Natural killer cell (primary cell): Measurements from ENCODE around the gene SENP6. TPM values are rescaled to one million over a fixed set of nuclear protein-coding genes. Genes with fewer than 3 reads are reported as not detected.

Experiments used
- ATAC-seq, 3 donors: fragments of 150-1000 bp in 2 of 3; fragments of 200-7000 bp in 1 of 3; cut with Tn5 transposase; 1 replicate in 1 of 3; 2 replicates in 2 of 3; pipeline ENCODE4 v1.10.0; 2021; ENCODE audit warnings: mild to moderate bottlenecking in 2 of 3, moderate library complexity in 2 of 3
- DNase-seq, 2 donors: peaks; one replicate each; pipeline versions ENCODE4 v3.0.0 to v3.0.0-alpha.2; 2013 to 2021; ENCODE audit warnings: mixed read lengths in 1 of 2
- H3K27ac ChIP-seq: one replicate; pipeline ENCODE4 v1.5.1; 2013; ENCODE audit warnings: mild to moderate bottlenecking, low read length
- H3K27me3 ChIP-seq: one replicate; pipeline ENCODE4 v1.6.1; 2013; ENCODE audit warnings: low read length; ENCODE audit not compliant: control insufficient read depth, insufficient read depth
- H3K36me3 ChIP-seq: one replicate; pipeline ENCODE4 v1.6.1; 2013; ENCODE audit warnings: low read length; ENCODE audit not compliant: control insufficient read depth, insufficient read depth
- H3K4me1 ChIP-seq: one replicate; pipeline ENCODE4 v1.6.1; 2013; ENCODE audit warnings: low read length; ENCODE audit not compliant: control insufficient read depth, insufficient read depth
- H3K4me3 ChIP-seq: one replicate; pipeline ENCODE4 v1.5.1; 2013; ENCODE audit warnings: low read length
- H3K9me3 ChIP-seq: one replicate; pipeline ENCODE4 v1.6.1; 2013; ENCODE audit warnings: low read length; ENCODE audit not compliant: control insufficient read depth, insufficient read depth
- H3K27ac Mint-ChIP-seq, 2 donors: one replicate each; pipeline ENCODE4 v1.8.0; 2022; ENCODE audit warnings: mild to moderate bottlenecking in 2 of 2, mixed read lengths in 2 of 2, moderate library complexity in 1 of 2
- H3K27me3 Mint-ChIP-seq, 2 donors: one replicate each; pipeline ENCODE4 v1.8.0; 2022; ENCODE audit warnings: low read depth in 2 of 2, mixed read lengths in 2 of 2
- H3K36me3 Mint-ChIP-seq: one replicate; pipeline ENCODE4 v1.8.0; 2022; ENCODE audit warnings: mixed read lengths
- H3K4me1 Mint-ChIP-seq, 2 donors: one replicate each; pipeline ENCODE4 v1.8.0; 2022; ENCODE audit warnings: mixed read lengths in 2 of 2
- H3K4me3 Mint-ChIP-seq: one replicate; pipeline ENCODE4 v1.8.0; 2022; ENCODE audit warnings: mild to moderate bottlenecking, moderate library complexity, mixed read lengths
- H3K9me3 Mint-ChIP-seq, 2 donors: one replicate each; pipeline ENCODE4 v1.8.0; 2022; ENCODE audit warnings: mixed read lengths in 2 of 2
- WGBS: methylation state at CpG from one replicate; pipeline ENCODE4 v1.1.7; 2013; ENCODE audit warnings: missing lambda C conversion rate; ENCODE audit not compliant: insufficient coverage; 5-methylcytosine and 5-hydroxymethylcytosine counted together
- intact Hi-C: fragments of 100-400 bp; cut with micrococcal nuclease; formaldehyde crosslinking; loops from one replicate; pipeline ENCODE4 v1.14.2; 2022
- total RNA-seq, 4 donors: library from RNA; stranded (reverse); fragments of 120-200 nt in 1 of 4; gene quantifications; one replicate each; pipeline versions ENCODE4 v1.2.3 to v1.2.4, GENCODE V29; 2013 to 2022
- TF ChIP-seq, protein P1 (sequence below): fragments of 200-600 bp; IDR thresholded peaks from one replicate; pipeline ENCODE4 v1.8.0; 2022; ENCODE audit warnings: antibody characterized with exemption

The SENP6 gene
- total RNA-seq, 3 donors from 2014 or later (not counting 1 experiment from before 2014, with no cell fraction given): 102 to 117 (median 108) TPM

- WGBS: 96% methylated on average over 5 of the region's 5 CpGs
- TF ChIP-seq, protein P1, sequence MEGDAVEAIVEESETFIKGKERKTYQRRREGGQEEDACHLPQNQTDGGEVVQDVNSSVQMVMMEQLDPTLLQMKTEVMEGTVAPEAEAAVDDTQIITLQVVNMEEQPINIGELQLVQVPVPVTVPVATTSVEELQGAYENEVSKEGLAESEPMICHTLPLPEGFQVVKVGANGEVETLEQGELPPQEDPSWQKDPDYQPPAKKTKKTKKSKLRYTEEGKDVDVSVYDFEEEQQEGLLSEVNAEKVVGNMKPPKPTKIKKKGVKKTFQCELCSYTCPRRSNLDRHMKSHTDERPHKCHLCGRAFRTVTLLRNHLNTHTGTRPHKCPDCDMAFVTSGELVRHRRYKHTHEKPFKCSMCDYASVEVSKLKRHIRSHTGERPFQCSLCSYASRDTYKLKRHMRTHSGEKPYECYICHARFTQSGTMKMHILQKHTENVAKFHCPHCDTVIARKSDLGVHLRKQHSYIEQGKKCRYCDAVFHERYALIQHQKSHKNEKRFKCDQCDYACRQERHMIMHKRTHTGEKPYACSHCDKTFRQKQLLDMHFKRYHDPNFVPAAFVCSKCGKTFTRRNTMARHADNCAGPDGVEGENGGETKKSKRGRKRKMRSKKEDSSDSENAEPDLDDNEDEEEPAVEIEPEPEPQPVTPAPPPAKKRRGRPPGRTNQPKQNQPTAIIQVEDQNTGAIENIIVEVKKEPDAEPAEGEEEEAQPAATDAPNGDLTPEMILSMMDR: no peak
- Mint-ChIP-seq H3K36me3 (no peaks in the 10 kb centered on the region), H3K9me3 (no peaks in the 10 kb centered on the region), H3K27me3 (no peaks in the 10 kb centered on the region), H3K4me3 (no peak overlapping the region), H3K4me1 (peaks cover 55 to 58% of the 10 kb centered on the region in 2 donors), H3K27ac (peak overlapping the region; percentile 83 to 88)
- intact Hi-C loops: no loop called here
- Histone ChIP-seq H3K4me1 (peaks cover 19% of the 10 kb centered on the region), H3K9me3 (no peaks in the 10 kb centered on the region), H3K27ac (no peak overlapping the region), H3K4me3 (no peak overlapping the region), H3K36me3 (peaks cover 8% of the 10 kb centered on the region), H3K27me3 (no peaks in the 10 kb centered on the region)
- ATAC-seq (no peak), DNase-seq (no peak)
These were observed 17.7 kb downstream of the SENP6 start for GRCh38 chr6:75619230-75619899.

DNA sequence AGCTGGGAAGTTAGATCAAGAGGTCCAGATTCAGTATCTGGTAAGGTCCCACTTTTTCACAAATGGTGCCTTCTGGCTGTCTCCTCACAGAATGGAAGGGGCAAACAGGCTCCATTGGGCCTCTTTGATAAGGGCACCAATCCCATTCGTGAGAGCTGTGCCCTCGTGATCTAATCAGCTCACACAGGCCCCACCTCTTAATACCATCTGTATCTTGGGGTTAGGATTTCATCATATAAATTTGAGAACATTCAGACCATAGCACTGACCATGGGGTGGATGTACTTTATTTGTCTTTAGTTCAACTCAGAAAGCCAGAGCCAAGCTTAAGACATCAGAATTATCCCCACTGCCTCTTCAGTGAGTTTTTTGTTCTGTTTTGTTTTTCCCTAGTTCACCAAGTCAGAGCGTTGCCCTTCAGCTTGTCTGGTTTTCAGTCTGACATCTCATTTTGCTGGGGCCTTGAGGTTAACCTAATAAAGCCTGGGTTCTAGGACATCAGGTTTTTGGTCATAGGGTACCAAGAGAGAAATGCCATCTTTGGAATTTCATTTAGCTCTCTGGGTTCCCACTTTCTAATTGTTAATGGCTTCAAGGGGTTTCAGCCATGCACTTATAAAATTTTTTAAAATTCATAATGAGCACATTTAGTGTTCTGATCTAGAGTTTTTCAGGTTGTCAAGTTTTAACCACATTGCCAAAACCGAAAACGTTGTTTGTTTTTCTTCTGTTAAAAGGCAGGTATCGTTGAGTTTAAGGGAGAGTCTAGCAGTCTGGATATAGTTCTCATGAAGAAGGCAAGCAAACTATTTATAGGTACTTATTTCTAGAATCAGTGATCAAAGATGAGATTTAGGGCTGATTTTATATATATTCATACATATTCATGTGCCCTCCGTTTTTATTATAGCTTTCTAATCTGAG is 19.0 kb downstream of the SENP6 start:
- Mint-ChIP-seq H3K27me3 (no peaks in the 10 kb centered on the region), H3K36me3 (no peaks in the 10 kb centered on the region), H3K4me1 (peaks cover 46 to 53% of the 10 kb centered on the region in 2 donors), H3K4me3 (peak overlapping the region; percentile 47), H3K27ac (peak overlapping the region; percentile 83 to 88), H3K9me3 (no peaks in the 10 kb centered on the region)
- intact Hi-C loops: no loop called here
- DNase-seq: no peak
- Histone ChIP-seq H3K4me1 (peaks cover 15% of the 10 kb centered on the region), H3K4me3 (no peak overlapping the region), H3K9me3 (no peaks in the 10 kb centered on the region), H3K27me3 (no peaks in the 10 kb centered on the region), H3K27ac (peak overlapping the region; percentile 49), H3K36me3 (peaks cover 13% of the 10 kb centered on the region)
- ATAC-seq: peak; percentile 52 to 65 (median 64)
- 62% methylated on average over 5 of the region's 7 CpGs for WGBS
- TF ChIP-seq, protein P1: no peak

- H3K27me3 ChIP-seq: no peaks in the 10 kb centered on the region
- no peaks in the 10 kb centered on the region for H3K27me3 Mint-ChIP-seq
- H3K4me1 Mint-ChIP-seq: peaks cover 40 to 47% of the 10 kb centered on the region in 2 donors
- H3K36me3 ChIP-seq: peaks cover 16% of the 10 kb centered on the region
- peak overlapping the region; percentile 83 to 88 for H3K27ac Mint-ChIP-seq
- H3K9me3 ChIP-seq: no peaks in the 10 kb centered on the region
- H3K36me3 Mint-ChIP-seq: no peaks in the 10 kb centered on the region
- H3K4me1 ChIP-seq: peaks cover 15% of the 10 kb centered on the region
- intact Hi-C loops: no loop called here
- no peak overlapping the region for H3K4me3 ChIP-seq
- DNase-seq (no peak), ATAC-seq (peak in 2 of 3 donors; percentile 32 to 54)
- TF ChIP-seq, protein P1: no peak
- H3K27ac ChIP-seq: no peak overlapping the region
- H3K4me3 Mint-ChIP-seq: no peak overlapping the region
- H3K9me3 Mint-ChIP-seq: no peaks in the 10 kb centered on the region
These were observed 20.2 kb downstream of the SENP6 start for GRCh38 chr6:75621846-75622245.
